Measurements from ENCODE around the gene ADARB2.
"Not testable (repeated sequence)": the region's sequence is repeated elsewhere in the genome, so short reads cannot be mapped to it uniquely, and the experiment has no call there.

The ADARB2 gene

DNA sequence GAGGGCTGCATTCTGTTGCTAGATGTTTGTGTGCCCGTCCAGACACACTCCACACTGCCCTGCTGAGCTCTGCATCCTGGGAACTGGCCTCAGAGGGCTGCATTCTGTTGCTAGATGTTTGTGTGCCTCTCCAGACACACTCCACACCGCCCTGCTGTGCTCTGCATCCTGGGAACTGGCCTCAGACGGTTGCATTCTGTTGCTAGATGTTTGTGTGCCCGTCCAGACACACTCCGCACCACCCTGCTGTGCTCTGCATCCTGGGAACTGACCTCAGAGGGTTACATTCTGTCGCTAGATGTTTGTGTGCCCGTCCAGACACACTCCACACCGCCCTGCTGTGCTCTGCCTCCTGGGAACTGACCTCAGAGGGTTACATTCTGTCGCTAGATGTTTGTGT lies 120.6 kb downstream of the ADARB2 start:
- not testable (repeated sequence) for DNase-seq (ENCODE audit: low read depth, low spot score)

DNA sequence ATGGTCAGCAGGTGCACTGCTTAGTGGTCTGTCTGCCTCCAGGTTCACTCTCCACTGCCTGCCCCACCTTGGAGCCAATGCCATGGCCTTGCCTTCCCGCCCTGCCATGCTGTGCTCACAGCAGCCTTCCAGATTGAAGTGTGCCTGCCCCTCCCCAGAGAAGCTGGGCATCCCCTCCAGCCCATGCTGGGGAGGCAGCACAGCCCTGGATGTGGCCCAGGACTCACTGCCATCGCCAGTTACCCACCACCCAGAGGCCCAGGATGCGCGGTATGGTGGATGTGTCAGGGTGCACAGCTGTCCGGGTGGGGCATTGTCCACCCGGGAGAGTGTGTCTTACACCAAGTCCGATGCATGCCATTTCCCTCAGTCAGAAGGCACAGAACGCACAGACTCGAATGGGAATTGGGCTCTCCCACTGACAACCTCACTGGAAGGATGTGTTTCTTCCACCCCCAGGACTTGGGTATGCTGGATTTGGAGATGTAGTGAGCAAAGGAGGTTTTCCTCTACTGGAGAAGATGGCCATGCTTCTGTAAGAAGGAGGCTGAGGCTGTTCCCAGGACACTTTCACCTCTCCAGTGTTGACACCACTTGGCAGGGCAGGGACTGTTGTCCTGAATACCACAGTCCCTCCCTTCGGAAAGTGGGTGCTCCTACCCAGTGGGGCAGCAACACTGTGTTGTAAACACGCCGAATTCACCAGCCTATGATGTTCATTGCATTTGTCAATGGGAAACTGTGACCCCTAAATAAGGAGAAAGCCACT lies 122.0 kb downstream of the ADARB2 start:
- DNase-seq (ENCODE audit: low read depth, low spot score): no peak

GRCh38 chr10:1613511-1613910 lies 123.8 kb downstream of the ADARB2 start:
- DNase-seq (ENCODE audit: low read depth, low spot score): no peak

DNA sequence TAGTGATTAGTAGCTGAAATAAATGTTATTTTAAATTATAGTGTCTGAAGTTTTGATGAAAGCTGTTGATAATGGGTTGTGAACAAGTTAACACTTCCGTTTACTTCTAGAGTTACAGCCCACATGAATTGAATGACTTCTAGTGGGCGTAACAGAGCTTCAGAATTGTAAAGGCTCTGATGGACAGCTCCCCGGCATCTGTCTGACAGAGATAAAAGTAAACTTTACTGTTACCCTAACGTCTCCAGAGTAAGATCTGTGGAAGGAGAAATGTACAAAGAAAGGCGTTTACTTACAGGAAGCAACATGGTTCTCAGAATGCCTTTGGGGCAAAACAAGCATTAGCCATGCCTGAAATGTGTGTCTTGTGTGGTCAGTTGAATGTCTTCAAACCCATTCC lies 124.4 kb downstream of the ADARB2 start:
- no peak for DNase-seq (ENCODE audit: low read depth, low spot score)

DNA sequence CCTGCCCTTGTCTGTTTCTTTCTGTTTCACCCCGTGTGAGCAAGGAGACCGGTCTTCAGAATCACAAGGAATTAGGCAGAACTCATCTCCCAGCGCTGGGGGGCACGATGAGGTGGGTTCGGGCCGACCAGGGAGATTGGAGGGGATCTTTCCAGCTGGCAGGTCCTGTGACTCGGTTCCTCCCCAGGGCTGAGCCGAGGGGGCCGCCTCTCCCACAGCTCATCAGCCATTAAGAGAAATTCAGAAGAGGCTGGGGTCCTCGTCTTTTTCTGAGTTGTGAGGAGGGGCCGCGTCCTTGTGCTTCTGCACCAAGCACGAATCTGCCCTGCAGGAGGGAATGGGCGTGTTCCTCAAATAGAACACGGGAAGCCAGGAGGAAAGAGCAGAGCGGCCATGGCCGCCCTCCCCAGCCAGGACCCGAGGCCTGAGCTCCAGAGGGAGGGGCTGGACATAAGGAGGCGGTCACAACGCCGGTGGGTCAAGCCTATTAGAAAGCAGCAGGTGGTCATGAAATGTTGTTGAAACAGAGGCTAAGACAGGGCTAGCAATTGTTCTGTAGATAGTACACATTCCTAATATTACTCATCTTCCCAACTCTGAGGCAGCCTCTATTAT lies 125.3 kb downstream of the ADARB2 start:
- no peak for DNase-seq (ENCODE audit: low read depth, low spot score)

GRCh38 chr10:1610986-1611770 lies 126.1 kb downstream of the ADARB2 start:
- DNase-seq (ENCODE audit: low read depth, low spot score): no peak

DNA sequence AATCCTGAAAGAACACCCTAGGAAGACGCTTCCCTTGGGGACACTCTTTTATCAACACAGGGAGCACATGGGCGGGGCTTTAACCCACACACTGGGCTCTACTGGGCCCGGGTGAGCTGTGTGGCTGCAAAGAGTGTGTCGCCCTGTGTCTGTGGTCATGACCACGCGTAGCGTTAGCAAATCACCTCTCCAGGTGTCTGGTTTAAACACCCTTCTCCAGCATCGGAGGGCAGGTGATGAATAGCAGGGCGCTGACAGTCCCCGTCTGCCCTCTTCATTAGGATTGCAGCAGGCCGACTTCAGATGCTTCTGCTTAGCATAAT lies 127.7 kb downstream of the ADARB2 start:
- DNase-seq (ENCODE audit: low read depth, low spot score): no peak

DNA sequence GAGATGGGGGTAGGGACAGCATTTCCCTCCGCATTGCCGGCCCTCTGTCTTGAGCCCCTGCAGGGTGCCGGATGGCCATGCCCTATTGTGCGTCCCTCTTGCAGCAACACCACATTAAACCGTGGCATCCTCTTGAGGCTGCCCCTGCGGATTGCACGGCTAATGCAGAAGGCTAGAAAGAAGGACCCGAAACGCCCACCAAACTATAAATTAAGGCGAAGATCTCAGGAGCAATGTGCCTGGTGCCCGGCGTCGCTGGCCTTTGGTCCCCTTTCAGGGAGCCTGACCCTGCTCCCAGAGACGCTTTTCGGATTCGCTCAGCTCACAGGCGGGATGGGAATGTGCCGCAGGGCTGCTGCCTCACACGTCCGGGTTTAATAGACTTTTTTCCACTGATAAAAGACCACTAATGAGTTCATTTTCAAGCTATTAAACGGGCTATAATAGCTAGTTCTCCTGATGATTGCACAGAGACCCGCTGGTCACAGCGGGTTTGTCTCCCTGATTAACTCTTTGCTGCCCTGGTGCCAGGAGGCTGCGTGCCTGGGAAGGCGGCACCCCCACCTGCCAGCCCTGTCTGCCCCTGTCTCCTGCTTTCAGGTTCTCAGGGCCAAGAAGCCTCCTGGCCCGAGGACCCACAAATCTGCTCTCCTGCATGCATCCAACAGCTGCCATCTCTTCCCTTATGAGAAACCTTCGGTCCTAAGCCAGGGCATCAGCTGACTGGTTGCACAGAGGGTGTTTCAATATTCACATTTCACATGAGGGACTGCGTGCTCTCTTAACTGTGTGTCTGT lies 128.3 kb downstream of the ADARB2 start:
- no peak for DNase-seq (ENCODE audit: low read depth, low spot score)

GRCh38 chr10:1608408-1608807 lies 128.9 kb downstream of the ADARB2 start:
- DNase-seq (ENCODE audit: low read depth, low spot score): no peak

DNA sequence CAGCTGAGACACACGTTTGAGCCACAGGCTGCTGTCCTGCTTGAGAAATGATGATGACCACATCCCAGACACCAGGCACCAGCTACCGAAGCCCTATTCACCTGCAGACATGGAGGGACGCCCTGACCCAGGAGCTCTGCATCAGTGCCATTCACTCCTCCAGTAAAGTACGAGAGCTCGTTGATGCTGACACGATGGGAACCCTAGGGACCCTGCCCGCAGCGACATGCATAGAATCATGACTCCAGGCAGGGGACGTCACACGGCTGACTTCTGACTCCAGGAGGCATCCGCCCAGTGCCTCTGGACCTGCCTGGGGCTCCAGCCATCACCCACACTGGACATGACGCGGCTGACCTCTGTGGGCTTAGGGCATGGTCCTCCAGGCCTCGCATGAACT lies 129.9 kb downstream of the ADARB2 start:
- no peak for DNase-seq (ENCODE audit: low read depth, low spot score)

DNA sequence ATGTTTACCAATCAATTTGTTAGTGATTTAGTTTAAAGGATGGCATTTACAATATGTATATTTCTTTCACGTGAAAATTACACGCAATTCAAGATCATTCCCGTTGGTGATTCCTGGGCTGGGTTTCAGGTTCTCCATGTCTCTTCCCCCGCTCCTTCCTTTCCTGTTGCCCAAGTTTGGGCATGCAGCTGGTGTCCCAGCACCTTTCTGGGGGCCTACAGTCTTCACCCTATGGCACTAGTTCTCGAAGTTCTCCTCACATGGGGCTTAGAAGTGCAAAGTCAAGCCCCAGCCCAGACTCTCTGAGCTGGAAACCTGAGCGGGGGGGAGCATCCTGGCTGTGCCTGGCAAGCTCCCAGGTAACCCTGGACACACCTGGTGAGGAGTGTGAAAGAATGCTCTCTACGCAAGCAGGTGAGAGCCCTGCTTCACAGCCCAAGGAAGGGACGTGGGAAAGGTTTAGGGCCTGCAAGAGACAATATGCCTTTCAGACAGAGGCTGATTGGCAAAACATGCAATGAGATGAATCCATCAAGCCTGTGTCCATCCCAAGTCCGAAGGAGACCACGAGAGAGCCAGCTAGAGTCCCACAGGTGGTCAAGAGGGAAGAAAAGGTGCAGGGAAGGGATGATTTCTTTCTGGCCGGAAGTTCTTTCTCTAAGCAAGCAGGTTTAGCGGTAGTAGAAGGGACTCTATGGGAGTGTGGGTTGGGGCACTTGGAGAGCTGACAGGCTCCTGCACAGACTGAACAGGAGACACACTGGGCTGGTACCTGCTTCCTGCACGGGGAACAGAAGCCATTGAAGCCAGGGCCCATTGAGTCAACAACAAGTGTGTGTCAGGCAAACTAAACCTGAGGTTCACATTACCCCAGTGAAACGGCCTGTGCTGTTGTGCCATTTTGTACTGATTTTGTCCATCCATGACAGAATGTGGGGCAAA lies 131.1 kb downstream of the ADARB2 start:
- DNase-seq (ENCODE audit: low read depth, low spot score): no peak

DNA sequence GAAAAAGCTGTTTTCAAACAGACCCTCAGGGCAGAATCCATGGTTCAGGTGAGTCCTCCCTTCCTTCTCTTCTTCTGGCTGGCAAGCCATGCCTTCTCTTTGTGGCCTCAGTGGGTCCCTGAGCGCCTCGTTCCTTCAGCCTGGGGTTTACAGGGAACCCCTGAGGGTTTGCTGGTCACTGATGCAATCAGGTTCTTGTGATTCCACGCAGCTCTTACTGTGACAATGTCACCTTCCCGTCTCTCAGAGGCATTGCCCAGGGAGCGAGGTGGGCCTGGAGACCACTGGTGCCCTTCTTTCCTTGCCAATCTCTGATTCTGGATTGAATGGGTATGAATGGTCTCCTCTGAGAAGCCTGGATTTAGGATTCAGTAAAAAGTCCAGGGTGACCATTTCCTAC lies 132.2 kb downstream of the ADARB2 start:
- no peak for DNase-seq (ENCODE audit: low read depth, low spot score)

DNA sequence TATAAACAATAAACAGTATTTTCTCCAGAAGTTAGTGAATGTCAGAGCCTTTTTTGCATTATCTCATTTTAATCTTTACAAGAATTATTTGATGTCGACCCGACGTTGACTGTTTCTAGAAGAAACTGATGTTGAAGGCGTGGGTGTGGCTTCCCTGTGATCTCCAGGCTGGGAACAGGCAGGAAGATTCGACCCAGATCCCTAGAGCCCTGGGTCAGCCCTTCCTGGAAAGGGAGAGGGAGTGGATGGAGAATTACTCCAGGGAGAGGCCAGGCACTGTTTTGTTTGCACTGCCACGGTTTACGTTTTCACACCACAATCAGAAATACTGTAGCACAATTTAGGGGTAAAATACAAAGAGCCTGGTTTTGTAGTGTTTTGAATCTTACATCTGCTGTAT lies 133.1 kb downstream of the ADARB2 start:
- no peak for DNase-seq (ENCODE audit: low read depth, low spot score)

- DNase-seq (ENCODE audit: low read depth, low spot score): no peak
These were observed 134.1 kb downstream of the ADARB2 start for GRCh38 chr10:1603181-1603580.

GRCh38 chr10:1602037-1602484 lies 135.3 kb downstream of the ADARB2 start:
- DNase-seq (ENCODE audit: low read depth, low spot score): no peak

GRCh38 chr10:1601406-1601805 lies 135.9 kb downstream of the ADARB2 start:
- no peak for DNase-seq (ENCODE audit: low read depth, low spot score)

DNA sequence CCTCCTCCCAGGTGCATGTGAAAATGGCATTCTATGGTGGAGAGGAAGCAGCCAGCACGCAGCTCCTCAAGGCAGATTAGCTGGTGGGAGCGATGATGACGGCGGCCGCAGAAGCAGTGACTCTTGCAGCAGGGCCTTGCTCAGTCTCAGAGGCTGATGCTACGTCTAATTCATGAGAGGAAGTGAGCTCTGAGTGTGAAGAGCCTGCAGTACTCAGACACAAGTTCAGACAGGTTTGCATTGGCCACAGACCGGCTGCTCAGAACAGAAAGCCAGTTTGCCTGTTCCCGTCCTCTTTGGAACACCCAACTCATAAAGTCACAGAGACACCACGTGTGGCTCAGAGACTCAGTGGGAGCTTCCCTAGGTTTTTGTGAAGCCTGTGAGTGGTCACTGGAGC lies 136.5 kb downstream of the ADARB2 start:
- DNase-seq (ENCODE audit: low read depth, low spot score): no peak

DNA sequence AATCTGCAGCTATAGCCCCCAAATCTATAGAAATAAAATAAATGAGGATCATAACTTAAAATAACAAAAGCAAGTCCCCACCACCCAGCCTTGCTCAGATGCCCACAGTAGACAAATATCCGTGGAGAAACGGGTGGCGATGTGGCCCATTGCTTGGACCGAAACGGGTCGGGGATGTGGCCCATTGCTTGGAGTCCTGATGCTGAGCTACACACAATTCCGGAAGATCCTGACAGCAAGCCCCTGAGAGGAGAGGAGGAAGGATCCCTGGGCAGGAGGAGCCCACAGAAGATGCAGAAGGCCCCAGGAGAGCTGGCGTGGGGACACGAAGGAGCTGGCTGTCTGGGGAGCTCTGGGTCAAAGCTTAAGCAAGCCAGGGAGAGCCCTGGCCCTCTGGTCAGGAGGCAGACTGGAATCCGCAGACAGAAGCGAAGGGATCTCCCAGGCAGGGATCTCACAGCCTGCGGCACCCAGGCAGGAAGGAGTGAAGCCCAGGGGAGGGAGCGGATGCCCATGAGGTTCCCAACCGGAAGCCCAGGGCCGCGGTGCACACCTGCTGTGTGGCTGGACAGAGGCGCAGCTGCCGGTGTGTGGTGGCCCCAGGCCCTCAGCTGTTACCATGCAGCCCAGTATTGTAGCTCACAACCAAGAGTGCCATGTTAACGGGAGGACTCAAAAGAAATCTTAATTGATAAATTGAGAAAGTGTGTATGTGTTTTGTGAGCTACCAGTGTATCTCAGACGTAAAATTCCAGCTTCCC lies 138.8 kb downstream of the ADARB2 start:
- DNase-seq (ENCODE audit: low read depth, low spot score): no peak

DNA sequence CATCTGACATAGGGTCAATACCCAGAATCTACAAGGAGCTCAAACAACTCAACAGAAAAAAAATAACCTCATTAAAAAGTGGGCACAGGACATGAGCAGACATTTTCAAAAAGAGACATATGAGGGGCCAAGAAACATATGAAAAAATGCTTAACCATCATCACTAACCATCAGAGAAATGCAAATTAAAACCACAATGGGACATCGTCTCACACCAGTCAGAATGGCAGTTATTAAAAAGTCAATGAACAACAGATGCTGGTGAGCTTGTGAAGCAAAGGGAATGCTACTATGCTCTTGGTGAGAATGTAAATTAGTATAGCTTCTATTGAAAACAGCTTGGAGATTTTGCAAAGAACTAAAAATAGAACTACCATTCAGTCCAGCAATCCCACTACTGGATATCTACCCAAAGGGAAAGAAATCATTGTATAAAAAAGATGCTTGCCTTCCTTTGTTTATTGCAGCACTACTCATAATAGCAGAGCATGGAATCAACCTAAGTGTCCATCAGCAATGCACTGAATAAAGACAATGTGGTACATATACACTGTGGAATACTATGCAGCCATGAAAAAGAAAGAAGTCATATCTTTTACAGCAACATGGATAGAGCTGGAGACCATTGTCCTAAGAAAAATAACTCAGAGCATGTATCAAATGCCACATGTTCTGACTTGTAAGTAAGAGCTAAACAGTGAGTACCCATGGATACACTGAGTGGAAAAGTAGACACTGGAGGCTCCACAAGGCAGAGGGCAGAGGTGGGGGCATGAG lies 139.8 kb downstream of the ADARB2 start:
- no peak for DNase-seq (ENCODE audit: low read depth, low spot score)
